B cell (primary cell): ENCODE results near the gene SHISA7. TPM values are rescaled to one million over a fixed set of nuclear protein-coding genes. Genes with fewer than 3 reads are reported as not detected.
A peak's percentile ranks its signal among the peaks of the same experiment; 100 is the strongest.

ENCODE experiments used
- ATAC-seq: fragments of 200-7000 bp; cut with Tn5 transposase; one replicate; pipeline ENCODE4 v1.10.0; 2021; ENCODE audit warnings: low read depth, mild to moderate bottlenecking, moderate number of reproducible peaks, moderate library complexity
- CTCF ChIA-PET: fragments of 350-600 bp; sonication (Branson Sonifier 250); formaldehyde crosslinking; loops from one replicate; lab custom pipeline; 2021; ENCODE audit warnings: antibody characterized with exemption, inconsistent platforms; lab: Charles Lee
- POLR2A ChIA-PET: fragments of 350-600 bp; sonication (Branson Sonifier 250); formaldehyde crosslinking; loops from one replicate; lab custom pipeline; 2021; ENCODE audit warnings: antibody characterized with exemption; lab: Charles Lee
- DNase-seq: peaks from one replicate; pipeline ENCODE4 v3.0.0; 2013
- H2AFZ ChIP-seq: 2 replicates; pipeline ENCODE4 v1.6.1; 2012; ENCODE audit warnings: mild to moderate bottlenecking, low read depth, low read length; ENCODE audit not compliant: insufficient read depth, poor library complexity, severe bottlenecking
- H3K27ac ChIP-seq, 2 donors: 1 replicate in 1 of 2; 2 replicates in 1 of 2; pipeline ENCODE4 v1.5.1; 2012 to 2013; ENCODE audit warnings: low read length in 2 of 2, mild to moderate bottlenecking in 2 of 2, moderate library complexity in 1 of 2
- H3K27me3 ChIP-seq, 4 experiments: fragments of 200-600 bp in 1 of 4; sonication (generic) in 1 of 4; replicated peaks in 1 of 4; 1 replicate in 2 of 4; 2 replicates in 2 of 4; pipeline versions ENCODE4 v1.6.1 to v1.7.0; 2013 to 2016; ENCODE audit warnings: low read length in 3 of 4, mild to moderate bottlenecking in 2 of 4, mixed read lengths in 1 of 4, moderate library complexity in 1 of 4; ENCODE audit not compliant: insufficient read depth in 4 of 4, control insufficient read depth in 3 of 4; ENCODE audit errors: control extremely low read depth in 1 of 4
- H3K36me3 ChIP-seq, 2 experiments: replicated peaks in 1 of 2; 1 replicate in 1 of 2; 2 replicates in 1 of 2; pipeline versions ENCODE4 v1.6.1 to v1.7.1; 2013; ENCODE audit warnings: low read length in 1 of 2; ENCODE audit not compliant: insufficient read depth in 2 of 2, control insufficient read depth in 1 of 2; ENCODE audit errors: control extremely low read depth in 1 of 2, extremely low read depth in 1 of 2
- H3K4me1 ChIP-seq, 2 donors: fragments of 200-600 bp in 1 of 2; sonication (generic) in 1 of 2; 1 replicate in 1 of 2; 2 replicates in 1 of 2; pipeline versions ENCODE4 v1.5.1 to v1.6.1; 2013 to 2017; ENCODE audit warnings: low read length in 2 of 2; ENCODE audit not compliant: control insufficient read depth in 2 of 2, insufficient read depth in 2 of 2
- H3K4me2 ChIP-seq: replicated peaks from 2 replicates; pipeline ENCODE3; 2012; ENCODE audit warnings: mild to moderate bottlenecking, low read depth, low read length; ENCODE audit not compliant: poor library complexity, severe bottlenecking
- H3K4me3 ChIP-seq, 5 experiments: fragments of 200-600 bp in 1 of 5; sonication (generic) in 1 of 5; 1 replicate in 3 of 5; 2 replicates in 2 of 5; pipeline versions ENCODE4 v1.5.1 to v1.7.0; 2011 to 2016; ENCODE audit warnings: low read length in 4 of 5, mild to moderate bottlenecking in 4 of 5, low read depth in 2 of 5, control low read depth in 1 of 5, moderate library complexity in 1 of 5; ENCODE audit not compliant: insufficient read depth in 1 of 5; ENCODE audit errors: control extremely low read depth in 1 of 5, extremely low read depth in 1 of 5
- H3K79me2 ChIP-seq: fragments of 200-600 bp; sonication (generic); one replicate; pipeline ENCODE4 v1.6.0; 2016; ENCODE audit warnings: low read length; ENCODE audit not compliant: control insufficient read depth, insufficient read depth
- H3K9ac ChIP-seq: fragments of 200-600 bp; sonication (generic); 2 replicates; pipeline ENCODE4 v1.6.1; 2017; ENCODE audit warnings: mild to moderate bottlenecking, low read length, moderate library complexity
- H3K9me3 ChIP-seq, 3 donors: one replicate each; pipeline versions ENCODE4 v1.6.1 to v1.7.1; 2013; ENCODE audit warnings: low read length in 2 of 3; ENCODE audit not compliant: control insufficient read depth in 2 of 3, insufficient read depth in 1 of 3; ENCODE audit errors: control extremely low read depth in 1 of 3
- H4K20me1 ChIP-seq: 2 replicates; pipeline ENCODE4 v1.6.0; 2012; ENCODE audit warnings: mild to moderate bottlenecking, low read length; ENCODE audit not compliant: insufficient read depth, control insufficient read depth, poor library complexity, severe bottlenecking
- H3K27ac Mint-ChIP-seq: one replicate; pipeline ENCODE4 v1.8.0; 2021; ENCODE audit warnings: mixed read lengths
- H3K27me3 Mint-ChIP-seq: one replicate; pipeline ENCODE4 v1.8.0; 2021; ENCODE audit warnings: mixed read lengths
- H3K4me1 Mint-ChIP-seq: one replicate; pipeline ENCODE4 v1.8.0; 2021; ENCODE audit warnings: mixed read lengths
- H3K4me3 Mint-ChIP-seq: one replicate; pipeline ENCODE4 v1.8.0; 2021; ENCODE audit warnings: mixed read lengths
- H3K9me3 Mint-ChIP-seq: one replicate; pipeline ENCODE4 v1.8.0; 2022; ENCODE audit warnings: mixed read lengths; ENCODE audit not compliant: insufficient read depth
- CTCF ChIP-seq: fragments of 200-600 bp; IDR thresholded peaks from one replicate; pipeline ENCODE4 v1.8.0; 2022; ENCODE audit warnings: antibody characterized with exemption, mild to moderate bottlenecking
- EZH2 ChIP-seq: IDR thresholded peaks from 2 replicates; pipeline ENCODE4 v1.6.1; 2012; ENCODE audit warnings: borderline replicate concordance, low read depth, mild to moderate bottlenecking, moderate library complexity, low read length; ENCODE audit not compliant: insufficient read depth, poor library complexity, severe bottlenecking
- WGBS: methylation state at CpG from one replicate; pipeline ENCODE4 v1.1.5; 2013; ENCODE audit warnings: missing lambda C conversion rate; ENCODE audit not compliant: insufficient coverage; 5-methylcytosine and 5-hydroxymethylcytosine counted together
- intact Hi-C: fragments of 100-400 bp; cut with micrococcal nuclease; formaldehyde crosslinking; loops from one replicate; pipeline ENCODE4 v1.10.0; 2022
- polyA plus RNA-seq: library from polyadenylated mRNA; depleted of rRNA; stranded (reverse); fragments of >200 nt; gene quantifications from 2 replicates; pipeline ENCODE4 v1.2.3, GENCODE V29; 2012
- total RNA-seq, 2 donors: library from RNA; stranded (reverse); fragments of 120-200 nt in 1 of 2; gene quantifications; 1 replicate in 1 of 2; 2 replicates in 1 of 2; pipeline versions ENCODE4 v1.2.3 to v1.2.4, GENCODE V29; 2013 to 2022

SHISA7 gene
- total and polyA plus RNA-seq, 2 donors (not counting 1 experiment from before 2014, with no cell fraction given): 0.06 TPM; not detected in 1

DNA sequence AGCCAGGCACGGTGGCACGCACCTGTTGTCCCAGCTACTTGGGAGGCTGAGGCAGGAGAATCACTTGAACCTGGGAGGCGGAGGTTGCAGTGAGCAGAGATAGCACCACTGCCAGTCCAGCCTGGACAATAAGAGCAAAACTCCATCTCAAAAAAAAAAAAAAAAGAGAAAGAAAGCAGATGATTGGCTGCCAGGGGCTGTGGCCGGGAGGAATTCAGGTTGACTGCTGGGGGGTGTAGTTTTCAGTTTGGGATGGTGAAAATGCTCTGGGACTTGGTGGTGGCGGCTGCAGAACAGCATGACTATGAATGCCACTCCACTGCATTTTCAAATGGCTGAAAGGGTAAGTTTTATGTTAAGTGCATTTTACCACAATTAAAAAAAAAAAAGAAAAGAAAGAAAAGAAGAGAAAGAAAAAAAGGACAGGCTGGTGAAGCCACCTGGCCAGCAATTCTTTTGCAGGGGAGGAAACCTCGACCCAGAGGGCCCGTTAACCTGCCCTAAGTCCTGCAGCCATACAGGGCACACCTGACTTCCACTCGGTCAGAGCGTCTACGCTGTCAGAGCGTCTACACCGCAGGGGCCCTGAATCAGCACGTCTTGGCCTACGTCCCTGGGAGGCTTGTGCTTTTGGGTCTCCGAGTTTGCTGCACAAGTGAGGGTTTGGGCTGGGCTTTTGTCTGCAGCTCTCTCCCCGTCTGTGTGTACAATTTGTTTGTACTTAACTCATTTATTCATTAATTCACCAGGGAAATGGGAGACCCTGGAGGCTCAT, 14.8 kb upstream of the SHISA7 start:
- H2AFZ ChIP-seq: no peak overlapping the region
- POLR2A ChIA-PET: no interaction called here
- 90% methylated on average over 10 of the region's 16 CpGs for WGBS
- no peak overlapping the region for H3K4me2 ChIP-seq
- H3K27ac Mint-ChIP-seq: no peak overlapping the region
- no peaks in the 10 kb centered on the region for H4K20me1 ChIP-seq
- H3K4me1 Mint-ChIP-seq: peaks cover 22% of the 10 kb centered on the region
- CTCF ChIA-PET: interaction anchor here (1.0 to 2.6 kb wide), 3 partner anchors 10 to 316 kb away, joined by 3 to 11 read pairs (median 4); no protein-coding TSS in a partner anchor
- H3K4me3 Mint-ChIP-seq: no peak overlapping the region
- peaks cover 0 to 6% (median 0%) of the 10 kb centered on the region in 3 donors for H3K9me3 ChIP-seq
- intact Hi-C loops: no loop called here
- peaks cover 0 to 6% (median 0%) of the 10 kb centered on the region in 4 experiments for H3K27me3 ChIP-seq
- H3K4me3 ChIP-seq: no peak overlapping the region
- H3K9ac ChIP-seq: no peak overlapping the region
- no peak for DNase-seq
- no peak overlapping the region for H3K27ac ChIP-seq
- peaks cover 0 to 2% of the 10 kb centered on the region in 2 experiments for H3K36me3 ChIP-seq
- TF ChIP-seq EZH2: no peak
- peaks cover 9% of the 10 kb centered on the region for H3K27me3 Mint-ChIP-seq
- H3K4me1 ChIP-seq: peaks cover 12 to 14% of the 10 kb centered on the region in 2 donors
- no peaks in the 10 kb centered on the region for H3K79me2 ChIP-seq
- no peaks in the 10 kb centered on the region for H3K9me3 Mint-ChIP-seq
- no peak for ATAC-seq

DNA sequence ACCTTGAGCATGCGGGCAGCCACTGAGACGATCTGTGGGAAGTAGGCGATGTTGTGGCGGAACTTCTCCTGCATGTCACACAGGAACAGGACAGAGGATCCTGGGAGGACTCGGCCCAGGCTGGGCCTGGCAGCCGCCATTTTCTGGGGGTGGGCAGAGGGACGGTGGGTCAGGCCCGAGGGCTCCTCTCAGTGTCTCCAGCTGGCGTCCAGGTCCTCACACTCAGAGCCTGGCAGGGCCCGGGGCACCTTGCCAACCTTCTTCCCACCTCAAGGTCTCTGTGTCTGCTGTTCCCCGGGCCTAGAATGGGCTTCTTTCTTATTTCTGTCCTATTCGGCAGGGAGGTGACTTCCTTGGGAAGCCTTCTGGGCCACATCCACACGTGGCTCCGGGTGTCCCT, 13.2 kb upstream of the SHISA7 start:
- WGBS: 94% methylated on average over 13 of the region's 14 CpGs
- CTCF ChIA-PET: no interaction called here
- intact Hi-C loops: no loop called here
- Mint-ChIP-seq H3K4me3 (no peak overlapping the region), H3K9me3 (no peaks in the 10 kb centered on the region), H3K27ac (peak overlapping the region; percentile 15), H3K27me3 (peaks cover 13% of the 10 kb centered on the region), H3K4me1 (peaks cover 20% of the 10 kb centered on the region)
- no peak overlapping the region for H3K4me3 ChIP-seq
- peaks cover 0 to 20% (median 7%) of the 10 kb centered on the region in 4 experiments for H3K27me3 ChIP-seq
- ATAC-seq: no peak
- H3K4me2 ChIP-seq: no peak overlapping the region
- H3K36me3 ChIP-seq: peaks cover 0 to 2% of the 10 kb centered on the region in 2 experiments
- no peak overlapping the region for H3K27ac ChIP-seq
- TF ChIP-seq CTCF: no peak
- no peak for TF ChIP-seq EZH2
- POLR2A ChIA-PET: no interaction called here
- no peak overlapping the region for H3K9ac ChIP-seq
- no peak for DNase-seq
- peaks cover 19 to 22% of the 10 kb centered on the region in 2 donors for H3K4me1 ChIP-seq
- H3K79me2 ChIP-seq: no peaks in the 10 kb centered on the region
- peaks cover 0 to 15% (median 0%) of the 10 kb centered on the region in 3 donors for H3K9me3 ChIP-seq
- H4K20me1 ChIP-seq: no peaks in the 10 kb centered on the region
- H2AFZ ChIP-seq: no peak overlapping the region
